Subcutaneous abdominal adipose tissue (tissue), 5 donors: ENCODE data around the gene SEMG1.

Source experiments
- H3K27ac ChIP-seq: one replicate; pipeline ENCODE4 v1.7.0; 2013; ENCODE audit warnings: low read depth, mild to moderate bottlenecking, inconsistent platforms, low read length, moderate library complexity
- H3K27me3 ChIP-seq, 5 donors: one replicate each; pipeline ENCODE4 v1.7.0; 2013; ENCODE audit warnings: low read length in 5 of 5, inconsistent platforms in 1 of 5; ENCODE audit not compliant: control insufficient read depth in 5 of 5, insufficient read depth in 4 of 5
- H3K36me3 ChIP-seq, 5 donors: one replicate each; pipeline ENCODE4 v1.7.0; 2013; ENCODE audit warnings: low read length in 5 of 5; ENCODE audit not compliant: control insufficient read depth in 5 of 5, insufficient read depth in 5 of 5
- H3K4me1 ChIP-seq, 5 donors: one replicate each; pipeline ENCODE4 v1.7.0; 2013; ENCODE audit warnings: low read length in 5 of 5, mild to moderate bottlenecking in 3 of 5, moderate library complexity in 1 of 5; ENCODE audit not compliant: control insufficient read depth in 5 of 5, insufficient read depth in 5 of 5
- H3K4me3 ChIP-seq, 5 donors: one replicate each; pipeline ENCODE4 v1.7.0; 2013; ENCODE audit warnings: low read length in 5 of 5, low read depth in 1 of 5
- H3K9ac ChIP-seq, 5 donors: one replicate each; pipeline ENCODE4 v1.7.0; 2013; ENCODE audit warnings: low read length in 5 of 5, mild to moderate bottlenecking in 4 of 5, moderate library complexity in 3 of 5
- H3K9me3 ChIP-seq, 5 donors: one replicate each; pipeline ENCODE4 v1.7.0; 2013; ENCODE audit warnings: low read length in 5 of 5; ENCODE audit not compliant: control insufficient read depth in 5 of 5
- donor health status: healthy.
- donor health status: healthy.
- donor health status: healthy.
- donor health status: healthy.
- donor health status: healthy.

SEMG1 gene

GRCh38 chr20:45206725-45207124, at the start of gene SEMG1:
SEMG1 (plus strand) TSS chr20:45207033; CDS start chr20:45207054, 21 bp downstream.
- peaks cover 0 to 6% (median 3%) of the 10 kb centered on the region in 5 donors for H3K27me3 ChIP-seq
- H3K9me3 ChIP-seq = peaks cover 0 to 8% (median 6%) of the 10 kb centered on the region in 5 donors

GRCh38 chr20:45157962-45158361, 48.9 kb upstream of the SEMG1 start:
- H3K27me3 ChIP-seq = no peaks in the 10 kb centered on the region
- no peaks in the 10 kb centered on the region for H3K36me3 ChIP-seq
- H3K4me3 ChIP-seq = no peak overlapping the region
- peaks cover 0 to 6% (median 0%) of the 10 kb centered on the region in 5 donors for H3K4me1 ChIP-seq
- peaks cover 4 to 21% (median 10%) of the 10 kb centered on the region in 5 donors for H3K9me3 ChIP-seq
- no peak overlapping the region for H3K9ac ChIP-seq
- no peak overlapping the region for H3K27ac ChIP-seq

More at GRCh38 chr20:45206725-45207124, at the start of gene SEMG1:
- Histone ChIP-seq H3K9ac (no peak within 1 kb of the TSS), H3K4me1 (no peaks in the 10 kb centered on the region), H3K36me3 (no peaks in the 10 kb centered on the region), H3K4me3 (no peak within 1 kb of the TSS), H3K27ac (no peak within 1 kb of the TSS)

GRCh38 chr20:45163083-45163803, 43.6 kb upstream of the SEMG1 start:
- no peaks in the 10 kb centered on the region for H3K4me1 ChIP-seq
- peaks cover 4 to 17% (median 12%) of the 10 kb centered on the region in 5 donors for H3K9me3 ChIP-seq
- no peaks in the 10 kb centered on the region for H3K36me3 ChIP-seq
- H3K9ac ChIP-seq = no peak overlapping the region
- no peak overlapping the region for H3K27ac ChIP-seq
- no peaks in the 10 kb centered on the region for H3K27me3 ChIP-seq
- H3K4me3 ChIP-seq = no peak overlapping the region

- H3K4me1 ChIP-seq = no peaks in the 10 kb centered on the region
- no peak overlapping the region for H3K9ac ChIP-seq
- H3K36me3 ChIP-seq = no peaks in the 10 kb centered on the region
- H3K27me3 ChIP-seq = no peaks in the 10 kb centered on the region
- H3K4me3 ChIP-seq = no peak overlapping the region
- peaks cover 0 to 14% (median 4%) of the 10 kb centered on the region in 5 donors for H3K9me3 ChIP-seq
- H3K27ac ChIP-seq = no peak overlapping the region
Observed at GRCh38 chr20:45164906-45165305, 41.9 kb upstream of the SEMG1 start.

GRCh38 chr20:45173522-45173921, 33.3 kb upstream of the SEMG1 start:
- Histone ChIP-seq H3K9me3 (peaks cover 0 to 8% (median 0%) of the 10 kb centered on the region in 5 donors), H3K4me1 (no peaks in the 10 kb centered on the region), H3K4me3 (no peak overlapping the region), H3K27ac (no peak overlapping the region), H3K9ac (no peak overlapping the region), H3K36me3 (no peaks in the 10 kb centered on the region), H3K27me3 (no peaks in the 10 kb centered on the region)

- H3K27ac ChIP-seq = no peak within 1 kb of the TSS
- no peaks in the 10 kb centered on the region for H3K36me3 ChIP-seq
- no peaks in the 10 kb centered on the region for H3K4me1 ChIP-seq
- peaks cover 0 to 2% (median 0%) of the 10 kb centered on the region in 5 donors for H3K9me3 ChIP-seq
- no peak within 1 kb of the TSS for H3K9ac ChIP-seq
- H3K4me3 ChIP-seq = no peak within 1 kb of the TSS
- H3K27me3 ChIP-seq = peaks cover 0 to 5% (median 0%) of the 10 kb centered on the region in 5 donors
Observed at GRCh38 chr20:45174434-45175364, 32.1 kb upstream of the SEMG1 start, which contains the start of gene PI3. PI3 (plus strand) TSS chr20:45174902; CDS start chr20:45174923, 21 bp downstream.

- no peak overlapping the region for H3K4me3 ChIP-seq
- H3K27ac ChIP-seq = no peak overlapping the region
- peaks cover 0 to 5% (median 0%) of the 10 kb centered on the region in 5 donors for H3K27me3 ChIP-seq
- no peaks in the 10 kb centered on the region for H3K36me3 ChIP-seq
- no peaks in the 10 kb centered on the region for H3K9me3 ChIP-seq
- no peaks in the 10 kb centered on the region for H3K4me1 ChIP-seq
- no peak overlapping the region for H3K9ac ChIP-seq
Observed at GRCh38 chr20:45176526-45177267, 30.1 kb upstream of the SEMG1 start.

GRCh38 chr20:45179166-45179565, 27.7 kb upstream of the SEMG1 start:
- H3K27ac ChIP-seq = no peak overlapping the region
- no peaks in the 10 kb centered on the region for H3K9me3 ChIP-seq
- H3K4me1 ChIP-seq = no peaks in the 10 kb centered on the region
- H3K9ac ChIP-seq = no peak overlapping the region
- peaks cover 0 to 5% (median 0%) of the 10 kb centered on the region in 5 donors for H3K27me3 ChIP-seq
- no peak overlapping the region for H3K4me3 ChIP-seq
- no peaks in the 10 kb centered on the region for H3K36me3 ChIP-seq

- no peaks in the 10 kb centered on the region for H3K36me3 ChIP-seq
- H3K4me3 ChIP-seq = no peak overlapping the region
- no peak overlapping the region for H3K27ac ChIP-seq
- no peaks in the 10 kb centered on the region for H3K9me3 ChIP-seq
- H3K9ac ChIP-seq = no peak overlapping the region
- peaks cover 0 to 5% (median 0%) of the 10 kb centered on the region in 5 donors for H3K27me3 ChIP-seq
- no peaks in the 10 kb centered on the region for H3K4me1 ChIP-seq
Observed at GRCh38 chr20:45181639-45182038, 25.2 kb upstream of the SEMG1 start.
